ENCODE measurements around the gene SCTR. TPM values are rescaled to one million over a fixed set of nuclear protein-coding genes. Genes with fewer than 3 reads are reported as not detected.

Gene SCTR
- total RNA-seq, 1 donor from 2014 or later: not detected

DNA sequence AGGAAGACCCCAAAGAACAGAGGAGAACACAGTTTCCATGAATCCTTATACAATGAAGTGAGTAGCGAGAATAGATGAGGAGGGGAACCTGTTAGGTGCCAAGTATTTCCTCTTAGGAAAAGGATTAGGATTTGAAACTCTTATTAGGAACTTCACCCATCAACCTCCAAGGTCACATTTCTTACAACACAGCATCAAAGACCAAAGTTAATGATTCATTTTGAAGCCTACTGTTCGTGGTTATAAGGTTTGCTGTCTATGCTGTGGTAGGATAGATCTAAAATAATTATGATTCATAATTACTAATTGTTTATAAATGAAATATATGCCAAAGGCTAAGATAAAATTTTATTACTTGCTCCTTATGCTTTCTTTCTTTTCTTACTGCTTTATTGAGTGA, 26.1 kb upstream of the SCTR start:
- Histone ChIP-seq H3K4me2 (no peak overlapping the region), H2AFZ (replicated peaks) (no peak overlapping the region), H3K27ac (no peak overlapping the region), H3K4me1 (peaks cover 13% of the 10 kb centered on the region), H4K20me1 (ENCODE audit: low read depth) (no peaks in the 10 kb centered on the region), H3K9ac (no peak overlapping the region), H3F3A (ENCODE audit: low read depth) (no peaks in the 10 kb centered on the region), H3K27me3 (peaks cover 9% of the 10 kb centered on the region), H3K79me2 (ENCODE audit: low read depth) (no peaks in the 10 kb centered on the region), H3K36me3 (no peaks in the 10 kb centered on the region), H3K9me3 (ENCODE audit: low read depth) (no peaks in the 10 kb centered on the region), H3K4me3 (no peak overlapping the region)
- peaks cover 13% of the 10 kb centered on the region for H3K36me3 Mint-ChIP-seq
- no peak overlapping the region for H3K4me3 Mint-ChIP-seq
- no peak for DNase-seq (ENCODE audit: low spot score)
- no peak overlapping the region for H3K27ac Mint-ChIP-seq
- H3K9me3 Mint-ChIP-seq: peaks cover 2% of the 10 kb centered on the region
- TF ChIP-seq, protein P1, sequence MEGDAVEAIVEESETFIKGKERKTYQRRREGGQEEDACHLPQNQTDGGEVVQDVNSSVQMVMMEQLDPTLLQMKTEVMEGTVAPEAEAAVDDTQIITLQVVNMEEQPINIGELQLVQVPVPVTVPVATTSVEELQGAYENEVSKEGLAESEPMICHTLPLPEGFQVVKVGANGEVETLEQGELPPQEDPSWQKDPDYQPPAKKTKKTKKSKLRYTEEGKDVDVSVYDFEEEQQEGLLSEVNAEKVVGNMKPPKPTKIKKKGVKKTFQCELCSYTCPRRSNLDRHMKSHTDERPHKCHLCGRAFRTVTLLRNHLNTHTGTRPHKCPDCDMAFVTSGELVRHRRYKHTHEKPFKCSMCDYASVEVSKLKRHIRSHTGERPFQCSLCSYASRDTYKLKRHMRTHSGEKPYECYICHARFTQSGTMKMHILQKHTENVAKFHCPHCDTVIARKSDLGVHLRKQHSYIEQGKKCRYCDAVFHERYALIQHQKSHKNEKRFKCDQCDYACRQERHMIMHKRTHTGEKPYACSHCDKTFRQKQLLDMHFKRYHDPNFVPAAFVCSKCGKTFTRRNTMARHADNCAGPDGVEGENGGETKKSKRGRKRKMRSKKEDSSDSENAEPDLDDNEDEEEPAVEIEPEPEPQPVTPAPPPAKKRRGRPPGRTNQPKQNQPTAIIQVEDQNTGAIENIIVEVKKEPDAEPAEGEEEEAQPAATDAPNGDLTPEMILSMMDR (IDR thresholded peaks at IDR 0.05): no peak
- no peak for TF ChIP-seq EZH2 (IDR thresholded peaks at IDR 0.05)
- H3K4me1 Mint-ChIP-seq: peaks cover 13% of the 10 kb centered on the region
- H3K27me3 Mint-ChIP-seq (ENCODE audit: insufficient read depth, low read depth): no peaks in the 10 kb centered on the region

GRCh38 chr2:119549241-119549640, 25.0 kb upstream of the SCTR start:
- Histone ChIP-seq H3K4me3 (no peak overlapping the region), H3K9me3 (ENCODE audit: low read depth) (no peaks in the 10 kb centered on the region), H3K27ac (no peak overlapping the region), H3K27me3 (peaks cover 13% of the 10 kb centered on the region), H3K4me2 (no peak overlapping the region), H3K4me1 (peaks cover 19% of the 10 kb centered on the region), H3K9ac (no peak overlapping the region), H4K20me1 (ENCODE audit: low read depth) (no peaks in the 10 kb centered on the region), H3K79me2 (ENCODE audit: low read depth) (no peaks in the 10 kb centered on the region), H3F3A (ENCODE audit: low read depth) (peaks cover 8% of the 10 kb centered on the region), H2AFZ (replicated peaks) (no peak overlapping the region), H3K36me3 (no peaks in the 10 kb centered on the region)
- Mint-ChIP-seq H3K9me3 (peaks cover 2% of the 10 kb centered on the region), H3K4me1 (peaks cover 17% of the 10 kb centered on the region), H3K27ac (no peak overlapping the region), H3K36me3 (peaks cover 13% of the 10 kb centered on the region), H3K4me3 (no peak overlapping the region), H3K27me3 (ENCODE audit: insufficient read depth, low read depth) (no peaks in the 10 kb centered on the region)
- TF ChIP-seq EZH2phosphoT487 (IDR thresholded peaks at IDR 0.05) (no peak), EZH2 (IDR thresholded peaks at IDR 0.05) (no peak)
- TF ChIP-seq, protein P1 (IDR thresholded peaks at IDR 0.05): no peak
- no peak for DNase-seq (ENCODE audit: low spot score)

GRCh38 chr2:119548516-119549120, 24.3 kb upstream of the SCTR start:
- Mint-ChIP-seq H3K9me3 (peaks cover 2% of the 10 kb centered on the region), H3K36me3 (peaks cover 13% of the 10 kb centered on the region)

More at GRCh38 chr2:119548516-119549120, 24.3 kb upstream of the SCTR start:
- no peak overlapping the region for H3K27ac ChIP-seq
- Mint-ChIP-seq H3K4me3 (no peak overlapping the region), H3K27me3 (ENCODE audit: insufficient read depth, low read depth) (peaks cover 2% of the 10 kb centered on the region), H3K4me1 (peaks cover 21% of the 10 kb centered on the region), H3K27ac (no peak overlapping the region)
- H3K4me1 ChIP-seq: peaks cover 19% of the 10 kb centered on the region
- H3F3A ChIP-seq (ENCODE audit: low read depth): peaks cover 8% of the 10 kb centered on the region
- no peak overlapping the region for H3K4me3 ChIP-seq
- no peaks in the 10 kb centered on the region for H3K79me2 ChIP-seq (ENCODE audit: low read depth)
- H3K27me3 ChIP-seq: peaks cover 15% of the 10 kb centered on the region
- H3K36me3 ChIP-seq: no peaks in the 10 kb centered on the region
- H4K20me1 ChIP-seq (ENCODE audit: low read depth): no peaks in the 10 kb centered on the region
- DNase-seq (ENCODE audit: low spot score): no peak
- no peaks in the 10 kb centered on the region for H3K9me3 ChIP-seq (ENCODE audit: low read depth)
- no peak overlapping the region for H3K9ac ChIP-seq
- H3K4me2 ChIP-seq: no peak overlapping the region
- H2AFZ ChIP-seq (replicated peaks): no peak overlapping the region
- TF ChIP-seq, protein P1 (IDR thresholded peaks at IDR 0.05): no peak
- TF ChIP-seq EZH2phosphoT487 (IDR thresholded peaks at IDR 0.05) (no peak), EZH2 (IDR thresholded peaks at IDR 0.05) (no peak)
